OCI-LY7 (cell line): Measurements from ENCODE around the gene DAPK1. TPM values are rescaled to one million over a fixed set of nuclear protein-coding genes. Genes with fewer than 3 reads are reported as not detected.

Experiments
- BruUV-seq: library from RNA; stranded (reverse); fragments of 400-500 nt; replicated peaks from 2 replicates; lab custom pipeline; 2021; lab: Mats Ljungman, UMichigan
- CTCF ChIA-PET: fragments of 300-600 bp; sonication (Branson Sonifier 250); formaldehyde crosslinking; loops from one replicate; lab custom pipeline; 2022; ENCODE audit warnings: antibody characterized with exemption; ENCODE audit not compliant: unreplicated experiment; lab: Charles Lee
- POLR2A ChIA-PET: fragments of 300-600 bp; sonication (Branson Sonifier 250); formaldehyde crosslinking; loops from one replicate; lab custom pipeline; 2022; ENCODE audit warnings: antibody characterized with exemption; lab: Charles Lee
- DNase-seq: peaks from one replicate; pipeline ENCODE4 v3.0.0-alpha.2; 2015; ENCODE audit warnings: low spot score
- H2AFZ ChIP-seq: fragments of 200-600 bp; sonication (generic), shearing (Covaris generic); 2 replicates; pipeline ENCODE4 v1.6.1; 2014; ENCODE audit warnings: mild to moderate bottlenecking, antibody characterized with exemption, low read length, moderate library complexity
- H3K27ac ChIP-seq: fragments of 200-600 bp; sonication (generic); 2 replicates; pipeline ENCODE4 v1.5.1; 2014; ENCODE audit warnings: mixed run types, low read depth, mild to moderate bottlenecking, moderate library complexity, low read length, inconsistent platforms; ENCODE audit not compliant: poor library complexity, severe bottlenecking
- H3K36me3 ChIP-seq: fragments of 200-600 bp; sonication (generic); 2 replicates; pipeline ENCODE4 v1.6.1; 2014; ENCODE audit warnings: mild to moderate bottlenecking, antibody characterized with exemption, low read length, moderate library complexity, mixed read lengths; ENCODE audit not compliant: insufficient read depth
- H3K4me1 ChIP-seq: fragments of 200-600 bp; sonication (generic); 2 replicates; pipeline ENCODE4 v1.5.1; 2014; ENCODE audit warnings: mild to moderate bottlenecking, low read length; ENCODE audit not compliant: insufficient read depth, poor library complexity, severe bottlenecking
- H3K4me2 ChIP-seq: fragments of 200-600 bp; sonication (generic); 2 replicates; pipeline ENCODE4 v1.6.1; 2014; ENCODE audit warnings: mild to moderate bottlenecking, low read length
- H3K4me3 ChIP-seq: fragments of 200-600 bp; sonication (generic); 2 replicates; pipeline ENCODE4 v1.5.1; 2014; ENCODE audit warnings: mild to moderate bottlenecking, low read depth, low read length; ENCODE audit not compliant: poor library complexity, severe bottlenecking
- H3K79me2 ChIP-seq: fragments of 200-600 bp; sonication (generic); 2 replicates; pipeline ENCODE4 v1.6.1; 2016; ENCODE audit warnings: low read depth, mild to moderate bottlenecking, low read length, moderate library complexity, mixed read lengths; ENCODE audit not compliant: insufficient read depth
- H3K9me2 ChIP-seq: fragments of 200-600 bp; sonication (generic); 2 replicates; pipeline ENCODE4 v1.6.1; 2016; ENCODE audit warnings: mild to moderate bottlenecking, low read length, mixed read lengths; ENCODE audit not compliant: insufficient read depth
- H3K9me3 ChIP-seq: fragments of 200-600 bp; sonication (generic); 2 replicates; pipeline ENCODE4 v1.6.1; 2014; ENCODE audit warnings: mild to moderate bottlenecking, mixed run types, low read length, mixed read lengths
- H4K20me1 ChIP-seq: fragments of 200-600 bp; sonication (generic); 2 replicates; pipeline ENCODE4 v1.6.1; 2014; ENCODE audit warnings: mild to moderate bottlenecking, antibody characterized with exemption, low read length, moderate library complexity, mixed read lengths; ENCODE audit not compliant: insufficient read depth
- EZH2phosphoT487 ChIP-seq: fragments of 200-600 bp; sonication (generic); IDR thresholded peaks from 2 replicates; pipeline ENCODE4 v1.6.1; 2018; ENCODE audit warnings: low read depth, borderline replicate concordance, mild to moderate bottlenecking, mixed run types, antibody characterized with exemption, low read length, moderate library complexity, mixed read lengths
- intact Hi-C: fragments of 100-400 bp; cut with micrococcal nuclease; formaldehyde crosslinking; loops from one replicate; pipeline ENCODE4 v1.10.0; 2022; ENCODE audit not compliant: unreplicated experiment
- total RNA-seq, 2 experiments: library from RNA; depleted of rRNA in 1 of 2; stranded (reverse); fragments of >200 nt in 1 of 2; shearing (Covaris generic) in 1 of 2; gene quantifications; 2 replicates each; pipeline ENCODE4 v1.2.3, GENCODE V29; 2014 to 2022
- TF ChIP-seq, protein P1 (sequence below): fragments of 200-600 bp; sonication (generic); conservative IDR thresholded peaks from 2 replicates; pipeline ENCODE4 v1.5.1; 2014; ENCODE audit warnings: mild to moderate bottlenecking, antibody characterized with exemption, low read length, moderate library complexity, mixed read lengths

Gene DAPK1
- total RNA-seq, 2 experiments from 2014 or later = 0.25 to 3.5 TPM

DNA sequence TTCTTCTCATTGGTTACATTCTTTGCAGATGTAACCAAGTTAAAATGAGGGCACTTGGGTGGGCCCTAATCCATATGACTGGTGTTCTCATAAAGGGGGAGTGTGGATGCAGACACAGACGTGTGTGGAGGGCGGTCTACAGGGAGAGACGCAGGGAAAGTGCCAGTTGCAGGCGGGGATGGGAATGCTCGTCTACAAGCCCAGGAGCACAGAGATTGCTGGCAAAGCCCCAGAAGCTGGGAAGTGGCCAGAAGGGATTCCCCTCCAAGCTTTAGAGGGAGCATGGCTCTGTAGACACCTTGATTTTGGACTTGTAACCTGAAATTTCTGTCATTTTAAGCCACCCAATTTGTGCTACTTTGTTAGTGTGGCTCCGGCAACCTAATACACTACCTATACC, 131.4 kb downstream of the DAPK1 start:
- BruUV-seq = no TSS peak
- intact Hi-C loops = no loop called here

GRCh38 chr9:87630266-87630665, 132.6 kb downstream of the DAPK1 start:
- intact Hi-C loops = no loop called here
- CTCF ChIA-PET = no interaction called here
- BruUV-seq = no TSS peak

More for the DNA sequence above, 131.4 kb downstream of the DAPK1 start:
- H3K4me2 ChIP-seq = no peak overlapping the region
- H3K36me3 ChIP-seq = no peaks in the 10 kb centered on the region
- no peak overlapping the region for H3K4me3 ChIP-seq
- POLR2A ChIA-PET = no interaction called here
- no peak for DNase-seq
- H3K79me2 ChIP-seq = no peaks in the 10 kb centered on the region
- CTCF ChIA-PET = no interaction called here
- H3K4me1 ChIP-seq = no peaks in the 10 kb centered on the region
- no peak overlapping the region for H2AFZ ChIP-seq
- H4K20me1 ChIP-seq = no peaks in the 10 kb centered on the region
- TF ChIP-seq EZH2phosphoT487 = no peak
- TF ChIP-seq, protein P1, sequence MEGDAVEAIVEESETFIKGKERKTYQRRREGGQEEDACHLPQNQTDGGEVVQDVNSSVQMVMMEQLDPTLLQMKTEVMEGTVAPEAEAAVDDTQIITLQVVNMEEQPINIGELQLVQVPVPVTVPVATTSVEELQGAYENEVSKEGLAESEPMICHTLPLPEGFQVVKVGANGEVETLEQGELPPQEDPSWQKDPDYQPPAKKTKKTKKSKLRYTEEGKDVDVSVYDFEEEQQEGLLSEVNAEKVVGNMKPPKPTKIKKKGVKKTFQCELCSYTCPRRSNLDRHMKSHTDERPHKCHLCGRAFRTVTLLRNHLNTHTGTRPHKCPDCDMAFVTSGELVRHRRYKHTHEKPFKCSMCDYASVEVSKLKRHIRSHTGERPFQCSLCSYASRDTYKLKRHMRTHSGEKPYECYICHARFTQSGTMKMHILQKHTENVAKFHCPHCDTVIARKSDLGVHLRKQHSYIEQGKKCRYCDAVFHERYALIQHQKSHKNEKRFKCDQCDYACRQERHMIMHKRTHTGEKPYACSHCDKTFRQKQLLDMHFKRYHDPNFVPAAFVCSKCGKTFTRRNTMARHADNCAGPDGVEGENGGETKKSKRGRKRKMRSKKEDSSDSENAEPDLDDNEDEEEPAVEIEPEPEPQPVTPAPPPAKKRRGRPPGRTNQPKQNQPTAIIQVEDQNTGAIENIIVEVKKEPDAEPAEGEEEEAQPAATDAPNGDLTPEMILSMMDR = no peak
- H3K27ac ChIP-seq = no peak overlapping the region
- no peaks in the 10 kb centered on the region for H3K9me2 ChIP-seq
- H3K9me3 ChIP-seq = no peaks in the 10 kb centered on the region

GRCh38 chr9:87630846-87631245, 133.2 kb downstream of the DAPK1 start:
- no TSS peak for BruUV-seq
- H3K9me2 ChIP-seq = no peaks in the 10 kb centered on the region
- no peaks in the 10 kb centered on the region for H3K79me2 ChIP-seq
- no peak overlapping the region for H3K27ac ChIP-seq
- no peaks in the 10 kb centered on the region for H3K4me1 ChIP-seq
- H3K4me3 ChIP-seq = no peak overlapping the region
- no peaks in the 10 kb centered on the region for H3K36me3 ChIP-seq
- TF ChIP-seq, protein P1 = no peak
- no peak for TF ChIP-seq EZH2phosphoT487
- H3K9me3 ChIP-seq = no peaks in the 10 kb centered on the region
- no peak overlapping the region for H2AFZ ChIP-seq
- DNase-seq = no peak
- CTCF ChIA-PET = no interaction called here
- no peak overlapping the region for H3K4me2 ChIP-seq
- POLR2A ChIA-PET = interaction anchor here (0.7 to 1.4 kb wide), 3 partner anchors 13 to 79 kb away, joined by 3 read pairs; no protein-coding TSS in a partner anchor
- intact Hi-C loops = no loop called here
- H4K20me1 ChIP-seq = no peaks in the 10 kb centered on the region

More at GRCh38 chr9:87630266-87630665, 132.6 kb downstream of the DAPK1 start:
- POLR2A ChIA-PET = interaction anchor here (0.7 to 1.4 kb wide), 4 partner anchors 14 to 100 kb away, joined by 3 read pairs; no protein-coding TSS in a partner anchor
- TF ChIP-seq EZH2phosphoT487 = no peak
- TF ChIP-seq, protein P1 = no peak
- no peaks in the 10 kb centered on the region for H3K36me3 ChIP-seq
- no peak overlapping the region for H2AFZ ChIP-seq
- H3K9me3 ChIP-seq = no peaks in the 10 kb centered on the region
- H4K20me1 ChIP-seq = no peaks in the 10 kb centered on the region
- H3K4me1 ChIP-seq = no peaks in the 10 kb centered on the region
- H3K27ac ChIP-seq = no peak overlapping the region
- no peaks in the 10 kb centered on the region for H3K79me2 ChIP-seq
- no peak overlapping the region for H3K4me2 ChIP-seq
- no peak for DNase-seq
- no peaks in the 10 kb centered on the region for H3K9me2 ChIP-seq
- H3K4me3 ChIP-seq = no peak overlapping the region
